ENCODE data around the gene TNFRSF4. TPM values are rescaled to one million over a fixed set of nuclear protein-coding genes. Genes with fewer than 3 reads are reported as not detected.

The TNFRSF4 gene
- total RNA-seq (2016; rRNA removed; fragmentation: Illumina TruSeq; extraction: Trizol) (not detected in 2 replicates), polyA plus RNA-seq (2011; rRNA removed) (0.21 TPM in 1 of 2 replicates, not detected in the other), polyA minus RNA-seq (2011; rRNA and poly(A)+ RNA removed; ENCODE audit: low replicate concordance) (not detected in 2 replicates), Bru-seq, nascent RNA (percentile 11 among the genes with signal in this experiment), BruChase-seq, experiment 1, labeled RNA remaining after a 6-hour chase (not detected), BruChase-seq, experiment 2, labeled RNA remaining after a 2-hour chase (not detected)
- not detected in 2 replicates for total RNA-seq (2016; cell fraction: cytosol; rRNA removed; fragmentation: Illumina TruSeq; extraction: Trizol; ENCODE audit: low read depth)
- not detected in 2 replicates for total RNA-seq (2016; cell fraction: insoluble cytoplasmic fraction; rRNA removed; fragmentation: Illumina TruSeq; extraction: Trizol)
- total RNA-seq (2016; cell fraction: membrane; rRNA removed; fragmentation: Illumina TruSeq; extraction: Trizol): not detected in 2 replicates
- total RNA-seq (2016; cell fraction: nucleus; rRNA removed; fragmentation: Illumina TruSeq; extraction: Trizol): not detected in 2 replicates
- polyA plus RNA-seq (2011; cell fraction: cytosol; rRNA removed): 0.03 TPM in 1 of 2 replicates, not detected in the other
- 0.18 and 0.28 TPM in 2 replicates for polyA plus RNA-seq (2011; cell fraction: nucleus; rRNA removed)
- not detected in 2 replicates for polyA plus RNA-seq (2012)
- not detected in 2 replicates for polyA plus RNA-seq (2016; cell fraction: cytosol; fragmentation: Illumina TruSeq; extraction: Trizol; ENCODE audit: low read depth)
- polyA plus RNA-seq (2016; cell fraction: insoluble cytoplasmic fraction; fragmentation: Illumina TruSeq; extraction: Trizol; ENCODE audit: low read depth): not detected in 2 replicates
- not detected in 2 replicates for polyA plus RNA-seq (2016; cell fraction: membrane; fragmentation: Illumina TruSeq; extraction: Trizol; ENCODE audit: low read depth)
- polyA plus RNA-seq (2016; cell fraction: nucleus; fragmentation: Illumina TruSeq; extraction: Trizol; ENCODE audit: insufficient read depth, low read depth): not detected in 2 replicates
- polyA minus RNA-seq (2011; cell fraction: cytosol; rRNA and poly(A)+ RNA removed): not detected in 2 replicates
- not detected in 2 replicates for polyA minus RNA-seq (2011; cell fraction: nucleus; rRNA and poly(A)+ RNA removed)
- long read RNA-seq, experiment 1: 0 reads
- long read RNA-seq, experiment 2: 0 reads

DNA sequence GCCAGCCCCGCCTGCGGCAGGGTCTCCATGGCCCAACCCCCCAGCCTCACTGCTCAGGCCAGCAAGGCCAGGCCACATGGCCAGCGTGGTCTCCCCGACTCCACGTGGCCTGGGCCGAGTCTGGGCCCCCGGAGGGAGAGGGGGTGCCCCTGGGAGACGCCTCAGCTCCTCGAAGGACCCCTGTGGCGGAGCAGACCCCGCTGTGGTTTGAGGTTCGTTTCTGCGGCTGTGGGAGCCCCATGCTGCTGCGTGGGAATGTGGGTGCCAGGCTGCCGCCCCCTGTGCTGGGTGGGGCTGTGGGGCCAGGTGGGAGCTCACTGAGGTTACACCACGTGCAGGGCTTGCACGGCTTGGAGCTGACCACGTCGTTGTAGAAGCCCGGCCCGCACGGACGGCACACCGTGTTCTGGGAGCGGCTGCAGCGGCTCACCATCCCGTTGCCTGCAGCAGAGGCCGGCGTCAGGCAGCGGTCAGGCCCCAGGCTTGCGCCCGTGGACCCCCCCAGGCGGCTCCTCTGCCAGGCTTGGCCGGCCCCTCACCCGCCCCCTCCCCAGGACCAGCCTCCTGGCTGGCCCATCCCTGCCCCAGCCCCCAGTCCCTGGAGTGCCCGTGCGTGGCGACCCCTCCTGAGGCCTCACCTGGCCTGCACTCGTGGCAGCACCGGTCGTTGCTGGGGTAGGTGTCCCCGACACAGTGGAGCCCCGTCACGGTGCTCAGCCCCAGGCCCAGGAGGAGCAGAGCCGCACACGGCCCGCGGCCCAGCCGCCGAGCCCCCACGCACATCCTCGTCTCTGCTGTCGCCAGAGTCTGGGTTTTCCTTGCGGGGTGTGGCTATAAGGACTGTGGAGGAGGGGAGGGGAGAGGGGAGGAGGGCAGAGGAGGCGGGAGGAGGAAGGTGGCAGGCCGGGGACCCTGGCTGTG, at the start of gene TNFRSF4:
Gene TNFRSF4 (minus strand): TSS at position 809 of the 921 bp plus-strand sequence. CDS start 26 bp downstream, at position 783.
- 87% methylated on average over 3 of the region's 56 CpGs for WGBS (ENCODE audit: low lambda C conversion rate)
- Histone ChIP-seq H3K79me2 (ENCODE audit: insufficient read depth, low read length) (no peaks in the 10 kb centered on the region), H4K20me1 (ENCODE audit: insufficient read depth, low read length) (no peaks in the 10 kb centered on the region), H3K27ac (ENCODE audit: extremely low read length, insufficient read depth, low read length) (no peak within 1 kb of the TSS), H3K9ac (ENCODE audit: insufficient read depth, low read depth, low read length) (no peak within 1 kb of the TSS), H3K4me1 (ENCODE audit: insufficient read depth, low read length) (no peaks in the 10 kb centered on the region), H3K9me3 (ENCODE audit: low read length) (no peaks in the 10 kb centered on the region), H2AFZ (ENCODE audit: low read length) (no peak within 1 kb of the TSS), H3K27me3 (ENCODE audit: control insufficient read depth in 1 of 2, insufficient read depth in 2 of 2, low read length in 2 of 2) (peaks cover 5 to 43% of the 10 kb centered on the region in 2 experiments; a peak in 3 of 5 replicates), H3K4me2 (ENCODE audit: low read depth, low read length) (no peak within 1 kb of the TSS), H3K4me3 (replicated peaks in 1 of 3; ENCODE audit: insufficient read depth in 1 of 3, low read depth in 2 of 3, low read length in 3 of 3) (no peak within 1 kb of the TSS), H3K36me3 (replicated peaks in 1 of 2; ENCODE audit: control insufficient read depth in 1 of 2, insufficient read depth in 2 of 2, low read length in 2 of 2) (peaks cover 6 to 17% of the 10 kb centered on the region in 2 experiments; a peak in 3 of 5 replicates)
- DNase-seq (ENCODE audit: low spot score) (no peak), ATAC-seq (peak; percentile 43), FAIRE-seq (no peak)
- in situ Hi-C loops (cut with HindIII; ENCODE audit: extremely low pct_ligation_motif_present, low pct_unique_long_range_greater_than_20kb) (no loop called here), intact Hi-C loops (cut with micrococcal nuclease; ENCODE audit: unreplicated experiment) (no loop called here)
- BruUV-seq (replicated peaks): no TSS peak
- ChIA-PET CTCF (ENCODE audit: low intra/inter-chr PET ratio, low total read pairs) (no interaction called here), POLR2A (no interaction called here)
- TF ChIP-seq AKAP8 (CRISPR knock-in tag; IDR thresholded peaks at IDR 0.05): no peak
- no peak for TF ChIP-seq BORCS8-MEF2B (CRISPR knock-in tag; IDR thresholded peaks at IDR 0.05)
- peak; percentile 50 for TF ChIP-seq HNRNPK (IDR thresholded peaks at IDR 0.05; ENCODE audit: low read depth, low read length, poor library complexity, severe bottlenecking)
- no peak for TF ChIP-seq GZF1 (CRISPR knock-in tag; IDR thresholded peaks at IDR 0.05)
- TF ChIP-seq HNF4G (IDR thresholded peaks at IDR 0.05; ENCODE audit: borderline replicate concordance, low read depth, low read length): no peak
- no peak for TF ChIP-seq HNF4G (CRISPR knock-in tag; IDR thresholded peaks at IDR 0.05; ENCODE audit: borderline replicate concordance, low read depth)
- no peak for TF ChIP-seq ZNF263 (CRISPR knock-in tag; IDR thresholded peaks at IDR 0.05)
- no peak for TF ChIP-seq ZNF30 (CRISPR knock-in tag; IDR thresholded peaks at IDR 0.05)
- peak; percentile 27; the same call in 1 of the 2 replicates for TF ChIP-seq MYC (CRISPR knock-in tag; IDR thresholded peaks at IDR 0.05; ENCODE audit: borderline replicate concordance)
- TF ChIP-seq, protein P1, sequence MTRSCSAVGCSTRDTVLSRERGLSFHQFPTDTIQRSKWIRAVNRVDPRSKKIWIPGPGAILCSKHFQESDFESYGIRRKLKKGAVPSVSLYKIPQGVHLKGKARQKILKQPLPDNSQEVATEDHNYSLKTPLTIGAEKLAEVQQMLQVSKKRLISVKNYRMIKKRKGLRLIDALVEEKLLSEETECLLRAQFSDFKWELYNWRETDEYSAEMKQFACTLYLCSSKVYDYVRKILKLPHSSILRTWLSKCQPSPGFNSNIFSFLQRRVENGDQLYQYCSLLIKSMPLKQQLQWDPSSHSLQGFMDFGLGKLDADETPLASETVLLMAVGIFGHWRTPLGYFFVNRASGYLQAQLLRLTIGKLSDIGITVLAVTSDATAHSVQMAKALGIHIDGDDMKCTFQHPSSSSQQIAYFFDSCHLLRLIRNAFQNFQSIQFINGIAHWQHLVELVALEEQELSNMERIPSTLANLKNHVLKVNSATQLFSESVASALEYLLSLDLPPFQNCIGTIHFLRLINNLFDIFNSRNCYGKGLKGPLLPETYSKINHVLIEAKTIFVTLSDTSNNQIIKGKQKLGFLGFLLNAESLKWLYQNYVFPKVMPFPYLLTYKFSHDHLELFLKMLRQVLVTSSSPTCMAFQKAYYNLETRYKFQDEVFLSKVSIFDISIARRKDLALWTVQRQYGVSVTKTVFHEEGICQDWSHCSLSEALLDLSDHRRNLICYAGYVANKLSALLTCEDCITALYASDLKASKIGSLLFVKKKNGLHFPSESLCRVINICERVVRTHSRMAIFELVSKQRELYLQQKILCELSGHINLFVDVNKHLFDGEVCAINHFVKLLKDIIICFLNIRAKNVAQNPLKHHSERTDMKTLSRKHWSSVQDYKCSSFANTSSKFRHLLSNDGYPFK (CRISPR knock-in tag; IDR thresholded peaks at IDR 0.05; ENCODE audit: borderline replicate concordance): no peak
- TF ChIP-seq ZNF12 (CRISPR knock-in tag; IDR thresholded peaks at IDR 0.05): no peak
- TF ChIP-seq, protein P2, sequence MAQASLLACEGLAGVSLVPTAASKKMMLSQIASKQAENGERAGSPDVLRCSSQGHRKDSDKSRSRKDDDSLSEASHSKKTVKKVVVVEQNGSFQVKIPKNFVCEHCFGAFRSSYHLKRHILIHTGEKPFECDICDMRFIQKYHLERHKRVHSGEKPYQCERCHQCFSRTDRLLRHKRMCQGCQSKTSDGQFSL (CRISPR knock-in tag; IDR thresholded peaks at IDR 0.05): no peak
- TF ChIP-seq NR2F6 (IDR thresholded peaks at IDR 0.05): no peak
- TF ChIP-seq NR2F6 (CRISPR knock-in tag; IDR thresholded peaks at IDR 0.05): no peak
